HEK293 (cell line): Measurements from ENCODE around the gene HTR1E.

Source experiments
- CTCF ChIA-PET: fragments of 350-600 bp; formaldehyde crosslinking; extraction: SDS; loops from one replicate; lab custom pipeline; 2021; ENCODE audit warnings: antibody characterized with exemption; lab: Yijun Ruan, JAX
- POLR2A ChIA-PET: fragments of 300-600 bp; formaldehyde crosslinking; extraction: SDS; loops from one replicate; lab custom pipeline; 2020; ENCODE audit warnings: antibody characterized with exemption, inconsistent platforms; lab: Yijun Ruan, JAX
- H3K27ac ChIP-seq: fragments of 200-500 bp; sonication (Bioruptor generic); 2 replicates; pipeline ENCODE4 v1.5.1; 2014; ENCODE audit warnings: low read depth, low read length, control low read depth, inconsistent platforms; ENCODE audit errors: extremely low read depth
- H3K36me3 ChIP-seq, 2 experiments: fragments of 200-500 bp in 1 of 2; sonication (Bioruptor generic) in 1 of 2; 1 replicate in 1 of 2; 2 replicates in 1 of 2; pipeline ENCODE4 v1.5.1; 2014 to 2017; ENCODE audit warnings: inconsistent platforms in 2 of 2, low read length in 2 of 2; ENCODE audit not compliant: control insufficient read depth in 2 of 2, insufficient read depth in 1 of 2
- H3K4me1 ChIP-seq: fragments of 200-500 bp; sonication (Bioruptor generic); 2 replicates; pipeline ENCODE4 v1.5.1; 2014; ENCODE audit warnings: mild to moderate bottlenecking, low read length, inconsistent platforms; ENCODE audit not compliant: control insufficient read depth, insufficient read depth
- H3K4me3 ChIP-seq: 2 replicates; pipeline ENCODE4 v1.5.1; 2011; ENCODE audit warnings: low read depth, mild to moderate bottlenecking, control low read depth, low read length, moderate library complexity
- H3K9me3 ChIP-seq: fragments of 200-500 bp; sonication (Bioruptor generic); 2 replicates; pipeline ENCODE4 v1.5.1; 2014; ENCODE audit warnings: low read depth, low read length, inconsistent platforms; ENCODE audit not compliant: control insufficient read depth, insufficient read depth
- GFI1B ChIP-seq: fragments of 450-650 bp; formaldehyde crosslinking; IDR thresholded peaks from 2 replicates; pipeline ENCODE4 v1.5.1; 2016; ENCODE audit warnings: missing biosample characterization, missing genetic modification characterization
- GLI4 ChIP-seq: fragments of 450-650 bp; formaldehyde crosslinking; IDR thresholded peaks from 2 replicates; pipeline ENCODE4 v1.5.1; 2016; ENCODE audit warnings: missing biosample characterization, missing genetic modification characterization
- HOXA7 ChIP-seq: sonication (generic); formaldehyde crosslinking; IDR thresholded peaks from 2 replicates; pipeline ENCODE4 v1.8.1; 2022; ENCODE audit warnings: missing genetic modification reagents, borderline replicate concordance
- HOXD13 ChIP-seq: sonication (generic); formaldehyde crosslinking; IDR thresholded peaks from 2 replicates; pipeline ENCODE4 v1.8.0; 2022; ENCODE audit warnings: missing genetic modification reagents, borderline replicate concordance
- IKZF3 ChIP-seq: fragments of 450-650 bp; IDR thresholded peaks from 2 replicates; pipeline ENCODE4 v1.5.0; 2018; ENCODE audit warnings: missing biosample characterization, mild to moderate bottlenecking, missing genetic modification characterization, moderate library complexity
- KLF16 ChIP-seq: fragments of 450-650 bp; formaldehyde crosslinking; IDR thresholded peaks from 2 replicates; pipeline ENCODE4 v1.5.1; 2017; ENCODE audit warnings: missing biosample characterization, missing genetic modification characterization
- MYNN ChIP-seq: fragments of 450-650 bp; formaldehyde crosslinking; IDR thresholded peaks from 2 replicates; pipeline ENCODE4 v1.5.1; 2016; ENCODE audit warnings: missing biosample characterization, missing genetic modification characterization, borderline replicate concordance
- PRDM1 ChIP-seq: fragments of 450-650 bp; formaldehyde crosslinking; IDR thresholded peaks from 2 replicates; pipeline ENCODE4; 2016; ENCODE audit warnings: missing biosample characterization, missing genetic modification characterization
- RBAK ChIP-seq: fragments of 450-650 bp; formaldehyde crosslinking; IDR thresholded peaks from 2 replicates; pipeline ENCODE4 v1.5.1; 2016; ENCODE audit warnings: missing biosample characterization, missing genetic modification characterization
- SP7 ChIP-seq: fragments of 450-650 bp; formaldehyde crosslinking; IDR thresholded peaks from 2 replicates; pipeline ENCODE4 v1.5.1; 2016; ENCODE audit warnings: missing biosample characterization, missing genetic modification characterization
- YY1 ChIP-seq: fragments of 450-650 bp; formaldehyde crosslinking; IDR thresholded peaks from 2 replicates; pipeline ENCODE4 v1.5.1; 2018; ENCODE audit warnings: missing biosample characterization, missing genetic modification characterization
- ZNF138 ChIP-seq: fragments of 450-650 bp; formaldehyde crosslinking; IDR thresholded peaks from 2 replicates; pipeline ENCODE4 v1.5.1; 2016; ENCODE audit warnings: missing biosample characterization, missing genetic modification characterization, borderline replicate concordance
- ZNF184 ChIP-seq: fragments of 450-650 bp; IDR thresholded peaks from 2 replicates; pipeline ENCODE4 v1.5.1; 2018; ENCODE audit warnings: missing biosample characterization, mild to moderate bottlenecking, missing genetic modification characterization
- ZNF2 ChIP-seq: fragments of 450-650 bp; formaldehyde crosslinking; IDR thresholded peaks from 2 replicates; pipeline ENCODE4 v1.5.1; 2016; ENCODE audit warnings: missing biosample characterization, missing genetic modification characterization
- ZNF221 ChIP-seq: fragments of 450-650 bp; formaldehyde crosslinking; IDR thresholded peaks from 2 replicates; pipeline ENCODE4 v1.5.1; 2017; ENCODE audit warnings: missing biosample characterization, missing genetic modification characterization, borderline replicate concordance
- ZNF248 ChIP-seq: fragments of 450-650 bp; formaldehyde crosslinking; IDR thresholded peaks from 2 replicates; pipeline ENCODE4 v1.5.1; 2017; ENCODE audit warnings: missing biosample characterization, missing genetic modification characterization
- ZNF335 ChIP-seq: fragments of 450-650 bp; formaldehyde crosslinking; conservative IDR thresholded peaks from 2 replicates; pipeline ENCODE4 v1.5.1; 2016; ENCODE audit warnings: missing biosample characterization, missing genetic modification characterization
- ZNF596 ChIP-seq: fragments of 450-650 bp; IDR thresholded peaks from 2 replicates; pipeline ENCODE4 v1.5.0; 2018; ENCODE audit warnings: missing biosample characterization, mild to moderate bottlenecking, missing genetic modification characterization, moderate library complexity
- ZNF660 ChIP-seq: fragments of 450-650 bp; IDR thresholded peaks from 2 replicates; pipeline ENCODE4 v1.5.1; 2018; ENCODE audit warnings: missing biosample characterization, mild to moderate bottlenecking, missing genetic modification characterization
- ZNF776 ChIP-seq: fragments of 450-650 bp; formaldehyde crosslinking; IDR thresholded peaks from 2 replicates; pipeline ENCODE4 v1.5.0; 2017; ENCODE audit warnings: missing biosample characterization, missing genetic modification characterization, borderline replicate concordance
- ZNF837 ChIP-seq: fragments of 450-650 bp; formaldehyde crosslinking; IDR thresholded peaks from 2 replicates; pipeline ENCODE4 v1.5.1; 2016; ENCODE audit warnings: missing biosample characterization, missing genetic modification characterization
- TF ChIP-seq, protein P1 (sequence below): fragments of 450-650 bp; formaldehyde crosslinking; conservative IDR thresholded peaks from 2 replicates; pipeline ENCODE4 v1.5.1; 2016; ENCODE audit warnings: low read depth, missing biosample characterization, missing genetic modification characterization
- TF ChIP-seq, protein P2 (sequence below): fragments of 450-650 bp; formaldehyde crosslinking; IDR thresholded peaks from 2 replicates; pipeline ENCODE4 v1.5.1; 2017; ENCODE audit warnings: missing biosample characterization, missing genetic modification characterization
- TF ChIP-seq, protein P3 (sequence below): fragments of 450-650 bp; formaldehyde crosslinking; IDR thresholded peaks from 2 replicates; pipeline ENCODE4 v1.5.1; 2016; ENCODE audit warnings: missing biosample characterization, missing genetic modification characterization, borderline replicate concordance
- TF ChIP-seq, protein P4 (sequence below): fragments of 450-650 bp; formaldehyde crosslinking; conservative IDR thresholded peaks from 2 replicates; pipeline ENCODE4 v1.5.1; 2016; ENCODE audit warnings: low read depth, missing biosample characterization, missing genetic modification characterization

Gene HTR1E

DNA sequence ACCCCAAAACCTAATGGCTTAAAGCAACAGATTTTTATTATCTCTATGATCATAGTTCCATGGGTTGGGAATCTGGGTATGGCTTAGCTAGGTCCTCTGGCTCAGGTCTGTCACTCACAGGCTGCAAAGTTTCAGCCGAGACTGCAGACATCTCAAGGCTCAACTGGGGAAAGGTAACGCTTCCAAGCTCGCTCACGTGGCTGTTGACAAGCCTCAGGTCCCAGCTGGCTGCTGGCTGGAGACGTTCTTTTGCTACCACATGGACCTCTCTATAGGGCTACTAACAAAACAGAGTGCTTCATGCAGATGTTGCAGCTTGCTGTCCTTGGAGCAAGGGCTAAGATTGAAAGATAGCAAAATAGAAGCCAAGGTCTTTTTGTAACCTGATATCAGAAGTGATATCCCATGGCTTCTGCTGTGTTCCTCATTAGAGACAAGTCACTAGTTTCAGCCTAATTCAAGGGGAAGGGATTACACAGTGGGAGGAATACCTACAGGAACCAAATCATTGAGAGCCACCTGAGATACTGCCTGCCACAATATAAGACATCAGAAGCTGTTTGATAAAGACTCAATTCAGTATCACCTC lies 6.6 kb downstream of the HTR1E start:
- no peaks in the 10 kb centered on the region for H3K36me3 ChIP-seq
- POLR2A ChIA-PET, result no interaction called here
- no peak overlapping the region for H3K27ac ChIP-seq
- no peak overlapping the region for H3K4me3 ChIP-seq
- CTCF ChIA-PET, result interaction anchor here (0.5 to 1.1 kb wide), 2 partner anchors 11 to 1461 kb away, joined by 3 read pairs; no protein-coding TSS in a partner anchor
- TF ChIP-seq IKZF3, result no peak
- no peak for TF ChIP-seq ZNF184
- TF ChIP-seq ZNF596 (tag by site-specific recombination), result no peak
- no peak for TF ChIP-seq ZNF248 (tag by site-specific recombination)
- no peak for TF ChIP-seq GLI4 (tag by site-specific recombination)
- no peak for TF ChIP-seq HOXA7
- TF ChIP-seq, protein P1, sequence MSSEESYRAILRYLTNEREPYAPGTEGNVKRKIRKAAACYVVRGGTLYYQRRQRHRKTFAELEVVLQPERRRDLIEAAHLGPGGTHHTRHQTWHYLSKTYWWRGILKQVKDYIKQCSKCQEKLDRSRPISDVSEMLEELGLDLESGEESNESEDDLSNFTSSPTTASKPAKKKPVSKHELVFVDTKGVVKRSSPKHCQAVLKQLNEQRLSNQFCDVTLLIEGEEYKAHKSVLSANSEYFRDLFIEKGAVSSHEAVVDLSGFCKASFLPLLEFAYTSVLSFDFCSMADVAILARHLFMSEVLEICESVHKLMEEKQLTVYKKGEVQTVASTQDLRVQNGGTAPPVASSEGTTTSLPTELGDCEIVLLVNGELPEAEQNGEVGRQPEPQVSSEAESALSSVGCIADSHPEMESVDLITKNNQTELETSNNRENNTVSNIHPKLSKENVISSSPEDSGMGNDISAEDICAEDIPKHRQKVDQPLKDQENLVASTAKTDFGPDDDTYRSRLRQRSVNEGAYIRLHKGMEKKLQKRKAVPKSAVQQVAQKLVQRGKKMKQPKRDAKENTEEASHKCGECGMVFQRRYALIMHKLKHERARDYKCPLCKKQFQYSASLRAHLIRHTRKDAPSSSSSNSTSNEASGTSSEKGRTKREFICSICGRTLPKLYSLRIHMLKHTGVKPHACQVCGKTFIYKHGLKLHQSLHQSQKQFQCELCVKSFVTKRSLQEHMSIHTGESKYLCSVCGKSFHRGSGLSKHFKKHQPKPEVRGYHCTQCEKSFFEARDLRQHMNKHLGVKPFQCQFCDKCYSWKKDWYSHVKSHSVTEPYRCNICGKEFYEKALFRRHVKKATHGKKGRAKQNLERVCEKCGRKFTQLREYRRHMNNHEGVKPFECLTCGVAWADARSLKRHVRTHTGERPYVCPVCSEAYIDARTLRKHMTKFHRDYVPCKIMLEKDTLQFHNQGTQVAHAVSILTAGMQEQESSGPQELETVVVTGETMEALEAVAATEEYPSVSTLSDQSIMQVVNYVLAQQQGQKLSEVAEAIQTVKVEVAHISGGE (tag by site-specific recombination), result no peak
- no peak for TF ChIP-seq KLF16 (tag by site-specific recombination)
- no peak for TF ChIP-seq ZNF221
- TF ChIP-seq, protein P2, sequence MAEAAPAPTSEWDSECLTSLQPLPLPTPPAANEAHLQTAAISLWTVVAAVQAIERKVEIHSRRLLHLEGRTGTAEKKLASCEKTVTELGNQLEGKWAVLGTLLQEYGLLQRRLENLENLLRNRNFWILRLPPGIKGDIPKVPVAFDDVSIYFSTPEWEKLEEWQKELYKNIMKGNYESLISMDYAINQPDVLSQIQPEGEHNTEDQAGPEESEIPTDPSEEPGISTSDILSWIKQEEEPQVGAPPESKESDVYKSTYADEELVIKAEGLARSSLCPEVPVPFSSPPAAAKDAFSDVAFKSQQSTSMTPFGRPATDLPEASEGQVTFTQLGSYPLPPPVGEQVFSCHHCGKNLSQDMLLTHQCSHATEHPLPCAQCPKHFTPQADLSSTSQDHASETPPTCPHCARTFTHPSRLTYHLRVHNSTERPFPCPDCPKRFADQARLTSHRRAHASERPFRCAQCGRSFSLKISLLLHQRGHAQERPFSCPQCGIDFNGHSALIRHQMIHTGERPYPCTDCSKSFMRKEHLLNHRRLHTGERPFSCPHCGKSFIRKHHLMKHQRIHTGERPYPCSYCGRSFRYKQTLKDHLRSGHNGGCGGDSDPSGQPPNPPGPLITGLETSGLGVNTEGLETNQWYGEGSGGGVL, result no peak
- TF ChIP-seq SP7 (tag by site-specific recombination), result no peak
- no peaks in the 10 kb centered on the region; the same call in 1 of the 2 replicates for H3K9me3 ChIP-seq
- no peaks in the 10 kb centered on the region for H3K4me1 ChIP-seq

DNA sequence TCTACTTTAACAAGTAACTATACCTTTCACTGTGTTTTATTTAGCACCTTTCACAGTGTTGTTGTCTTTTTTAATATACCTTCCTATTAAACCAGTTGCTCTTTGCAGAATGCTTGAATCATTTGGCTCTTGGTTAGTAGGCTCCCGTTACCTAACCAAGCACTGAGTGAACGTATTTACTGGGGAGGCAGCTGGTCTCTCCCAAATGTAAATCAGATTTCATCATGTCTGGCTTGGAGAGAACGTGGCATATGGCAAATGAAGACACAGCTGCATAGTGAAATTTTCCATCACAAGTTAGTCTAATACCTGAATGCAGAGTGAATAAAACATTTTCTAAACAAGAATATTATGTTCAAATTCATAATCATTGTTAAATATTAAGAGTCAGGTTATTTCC lies 12.4 kb downstream of the HTR1E start:
- H3K36me3 ChIP-seq, result no peaks in the 10 kb centered on the region
- H3K4me3 ChIP-seq, result no peak overlapping the region
- POLR2A ChIA-PET, result no interaction called here
- H3K9me3 ChIP-seq, result no peaks in the 10 kb centered on the region
- no peaks in the 10 kb centered on the region for H3K4me1 ChIP-seq
- CTCF ChIA-PET, result interaction anchor here (1.0 kb wide), 1 partner anchor 13 kb away, joined by 3 read pairs; no protein-coding TSS in a partner anchor
- no peak overlapping the region for H3K27ac ChIP-seq
- TF ChIP-seq, protein P3, sequence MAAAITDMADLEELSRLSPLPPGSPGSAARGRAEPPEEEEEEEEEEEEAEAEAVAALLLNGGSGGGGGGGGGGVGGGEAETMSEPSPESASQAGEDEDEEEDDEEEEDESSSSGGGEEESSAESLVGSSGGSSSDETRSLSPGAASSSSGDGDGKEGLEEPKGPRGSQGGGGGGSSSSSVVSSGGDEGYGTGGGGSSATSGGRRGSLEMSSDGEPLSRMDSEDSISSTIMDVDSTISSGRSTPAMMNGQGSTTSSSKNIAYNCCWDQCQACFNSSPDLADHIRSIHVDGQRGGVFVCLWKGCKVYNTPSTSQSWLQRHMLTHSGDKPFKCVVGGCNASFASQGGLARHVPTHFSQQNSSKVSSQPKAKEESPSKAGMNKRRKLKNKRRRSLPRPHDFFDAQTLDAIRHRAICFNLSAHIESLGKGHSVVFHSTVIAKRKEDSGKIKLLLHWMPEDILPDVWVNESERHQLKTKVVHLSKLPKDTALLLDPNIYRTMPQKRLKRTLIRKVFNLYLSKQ (tag by site-specific recombination), result no peak
- TF ChIP-seq ZNF335 (tag by site-specific recombination) (no peak), ZNF660 (tag by site-specific recombination) (no peak), HOXD13 (CRISPR knock-in tag) (no peak), YY1 (tag by site-specific recombination) (no peak), PRDM1 (tag by site-specific recombination) (no peak), ZNF138 (tag by site-specific recombination) (no peak), MYNN (tag by site-specific recombination) (no peak), ZNF2 (no peak), ZNF837 (tag by site-specific recombination) (no peak), ZNF776 (no peak), GFI1B (tag by site-specific recombination) (no peak), RBAK (tag by site-specific recombination) (no peak)
- TF ChIP-seq, protein P4, sequence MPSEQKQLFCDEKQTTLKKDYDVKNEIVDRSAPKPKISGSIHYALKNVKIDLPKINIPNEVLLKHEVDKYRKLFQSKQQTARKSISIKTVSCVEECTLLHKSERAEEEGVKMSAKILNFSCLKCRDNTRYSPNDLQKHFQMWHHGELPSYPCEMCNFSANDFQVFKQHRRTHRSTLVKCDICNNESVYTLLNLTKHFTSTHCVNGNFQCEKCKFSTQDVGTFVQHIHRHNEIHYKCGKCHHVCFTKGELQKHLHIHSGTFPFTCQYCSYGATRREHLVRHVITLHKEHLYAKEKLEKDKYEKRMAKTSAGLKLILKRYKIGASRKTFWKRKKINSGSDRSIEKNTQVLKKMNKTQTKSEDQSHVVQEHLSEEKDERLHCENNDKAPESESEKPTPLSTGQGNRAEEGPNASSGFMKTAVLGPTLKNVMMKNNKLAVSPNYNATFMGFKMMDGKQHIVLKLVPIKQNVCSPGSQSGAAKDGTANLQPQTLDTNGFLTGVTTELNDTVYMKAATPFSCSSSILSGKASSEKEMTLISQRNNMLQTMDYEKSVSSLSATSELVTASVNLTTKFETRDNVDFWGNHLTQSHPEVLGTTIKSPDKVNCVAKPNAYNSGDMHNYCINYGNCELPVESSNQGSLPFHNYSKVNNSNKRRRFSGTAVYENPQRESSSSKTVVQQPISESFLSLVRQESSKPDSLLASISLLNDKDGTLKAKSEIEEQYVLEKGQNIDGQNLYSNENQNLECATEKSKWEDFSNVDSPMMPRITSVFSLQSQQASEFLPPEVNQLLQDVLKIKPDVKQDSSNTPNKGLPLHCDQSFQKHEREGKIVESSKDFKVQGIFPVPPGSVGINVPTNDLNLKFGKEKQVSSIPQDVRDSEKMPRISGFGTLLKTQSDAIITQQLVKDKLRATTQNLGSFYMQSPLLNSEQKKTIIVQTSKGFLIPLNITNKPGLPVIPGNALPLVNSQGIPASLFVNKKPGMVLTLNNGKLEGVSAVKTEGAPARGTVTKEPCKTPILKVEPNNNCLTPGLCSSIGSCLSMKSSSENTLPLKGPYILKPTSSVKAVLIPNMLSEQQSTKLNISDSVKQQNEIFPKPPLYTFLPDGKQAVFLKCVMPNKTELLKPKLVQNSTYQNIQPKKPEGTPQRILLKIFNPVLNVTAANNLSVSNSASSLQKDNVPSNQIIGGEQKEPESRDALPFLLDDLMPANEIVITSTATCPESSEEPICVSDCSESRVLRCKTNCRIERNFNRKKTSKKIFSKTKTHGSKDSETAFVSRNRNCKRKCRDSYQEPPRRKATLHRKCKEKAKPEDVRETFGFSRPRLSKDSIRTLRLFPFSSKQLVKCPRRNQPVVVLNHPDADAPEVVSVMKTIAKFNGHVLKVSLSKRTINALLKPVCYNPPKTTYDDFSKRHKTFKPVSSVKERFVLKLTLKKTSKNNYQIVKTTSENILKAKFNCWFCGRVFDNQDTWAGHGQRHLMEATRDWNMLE (tag by site-specific recombination), result no peak
